ENCODE data around the gene PAPOLA.

The PAPOLA gene

GRCh38 chr14:96576359-96576758, 74.2 kb downstream of the PAPOLA start:
- Histone ChIP-seq H3K4me1 (ENCODE audit: low read length) (no peaks in the 10 kb centered on the region), H3K9me3 (ENCODE audit: insufficient read depth, low read length) (no peaks in the 10 kb centered on the region), H3K79me2 (ENCODE audit: low read length) (no peaks in the 10 kb centered on the region), H3K27ac (ENCODE audit: low read length) (no peak overlapping the region), H2AFZ (ENCODE audit: low read depth, low read length) (no peak overlapping the region), H3K27me3 (ENCODE audit: low read depth, low read length) (no peaks in the 10 kb centered on the region), H3K4me2 (ENCODE audit: low read length) (no peak overlapping the region), H3K36me3 (replicated peaks; ENCODE audit: low read depth, low read length) (peaks cover 22% of the 10 kb centered on the region), H3K9ac (ENCODE audit: low read length) (no peak overlapping the region), H3K4me3 (ENCODE audit: low read length) (no peak overlapping the region), H4K20me1 (ENCODE audit: insufficient read depth, low read length) (no peaks in the 10 kb centered on the region)
- TF ChIP-seq CTCF (IDR thresholded peaks at IDR 0.05; ENCODE audit: low read depth, low read length) (no peak), EZH2phosphoT487 (IDR thresholded peaks at IDR 0.05; ENCODE audit: low read depth) (no peak)

GRCh38 chr14:96576937-96577336, 74.8 kb downstream of the PAPOLA start:
- Histone ChIP-seq H2AFZ (ENCODE audit: low read depth, low read length) (no peak overlapping the region), H3K4me3 (ENCODE audit: low read length) (no peak overlapping the region), H3K27ac (ENCODE audit: low read length) (no peak overlapping the region), H3K9ac (ENCODE audit: low read length) (no peak overlapping the region), H4K20me1 (ENCODE audit: insufficient read depth, low read length) (no peaks in the 10 kb centered on the region), H3K79me2 (ENCODE audit: low read length) (no peaks in the 10 kb centered on the region), H3K9me3 (ENCODE audit: insufficient read depth, low read length) (no peaks in the 10 kb centered on the region), H3K4me1 (ENCODE audit: low read length) (no peaks in the 10 kb centered on the region), H3K27me3 (ENCODE audit: low read depth, low read length) (no peaks in the 10 kb centered on the region), H3K36me3 (replicated peaks; ENCODE audit: low read depth, low read length) (peaks cover 19% of the 10 kb centered on the region), H3K4me2 (ENCODE audit: low read length) (no peak overlapping the region)
- no peak for TF ChIP-seq EZH2phosphoT487 (IDR thresholded peaks at IDR 0.05; ENCODE audit: low read depth)
- TF ChIP-seq CTCF (IDR thresholded peaks at IDR 0.05; ENCODE audit: low read depth, low read length), result no peak

GRCh38 chr14:96578619-96579018, 76.4 kb downstream of the PAPOLA start:
- H3K4me1 ChIP-seq (ENCODE audit: low read length), result 0 out of 2 replicates have a peak, but pooled peaks cover 5% of the 10 kb centered on the region
- H3K27me3 ChIP-seq (ENCODE audit: low read depth, low read length), result 0 out of 2 replicates have a peak, but pooled peaks cover 2% of the 10 kb centered on the region
- H4K20me1 ChIP-seq (ENCODE audit: insufficient read depth, low read length), result no peaks in the 10 kb centered on the region
- TF ChIP-seq CTCF (IDR thresholded peaks at IDR 0.05; ENCODE audit: low read depth, low read length) (no peak), EZH2phosphoT487 (IDR thresholded peaks at IDR 0.05; ENCODE audit: low read depth) (no peak)
- H3K4me3 ChIP-seq (ENCODE audit: low read length), result no peak overlapping the region
- no peak overlapping the region for H3K9ac ChIP-seq (ENCODE audit: low read length)
- no peaks in the 10 kb centered on the region for H3K9me3 ChIP-seq (ENCODE audit: insufficient read depth, low read length)
- no peak overlapping the region for H2AFZ ChIP-seq (ENCODE audit: low read depth, low read length)
- H3K79me2 ChIP-seq (ENCODE audit: low read length), result no peaks in the 10 kb centered on the region
- H3K4me2 ChIP-seq (ENCODE audit: low read length), result no peak overlapping the region
- H3K27ac ChIP-seq (ENCODE audit: low read length), result no peak overlapping the region
- H3K36me3 ChIP-seq (replicated peaks; ENCODE audit: low read depth, low read length), result peaks cover 6% of the 10 kb centered on the region

GRCh38 chr14:96579358-96579757, 77.2 kb downstream of the PAPOLA start:
- Histone ChIP-seq H3K9ac (ENCODE audit: low read length) (no peak overlapping the region), H3K9me3 (ENCODE audit: insufficient read depth, low read length) (no peaks in the 10 kb centered on the region), H4K20me1 (ENCODE audit: insufficient read depth, low read length) (no peaks in the 10 kb centered on the region), H3K79me2 (ENCODE audit: low read length) (no peaks in the 10 kb centered on the region), H3K4me3 (ENCODE audit: low read length) (no peak overlapping the region), H3K4me2 (ENCODE audit: low read length) (no peak overlapping the region), H3K4me1 (ENCODE audit: low read length) (peaks cover 5% of the 10 kb centered on the region), H3K27me3 (ENCODE audit: low read depth, low read length) (0 out of 2 replicates have a peak, but pooled peaks cover 5% of the 10 kb centered on the region), H3K27ac (ENCODE audit: low read length) (no peak overlapping the region), H3K36me3 (replicated peaks; ENCODE audit: low read depth, low read length) (no peaks in the 10 kb centered on the region), H2AFZ (ENCODE audit: low read depth, low read length) (no peak overlapping the region)
- TF ChIP-seq CTCF (IDR thresholded peaks at IDR 0.05; ENCODE audit: low read depth, low read length), result no peak
- TF ChIP-seq EZH2phosphoT487 (IDR thresholded peaks at IDR 0.05; ENCODE audit: low read depth), result no peak
